GM18508 (cell line): ENCODE measurements around the gene TTC32.
A peak's percentile ranks its signal among the peaks of the same experiment; 100 is the strongest.

Source experiments
- ATAC-seq: cut with Tn5 transposase; IDR thresholded peaks from one replicate; pipeline ENCODE4 v1.9.1; 2021; ENCODE audit warnings: moderate number of reproducible peaks; ENCODE audit not compliant: insufficient read depth, unreplicated experiment

TTC32 gene

GRCh38 chr2:19878268-19879046 is 23.3 kb downstream of the TTC32 start:
- ATAC-seq: no peak

- ATAC-seq: no peak
These were observed 25.0 kb downstream of the TTC32 start for GRCh38 chr2:19876751-19877150.

- no peak for ATAC-seq
These were observed 26.5 kb downstream of the TTC32 start for GRCh38 chr2:19875280-19875679.

GRCh38 chr2:19874726-19875125 is 27.1 kb downstream of the TTC32 start:
- no peak for ATAC-seq

- ATAC-seq: no peak
These were observed 28.8 kb downstream of the TTC32 start for GRCh38 chr2:19873014-19873413.

- ATAC-seq: no peak
These were observed 29.5 kb downstream of the TTC32 start for GRCh38 chr2:19872302-19872701.

- no peak for ATAC-seq
These were observed 29.9 kb downstream of the TTC32 start for GRCh38 chr2:19871836-19872235.

- no peak for ATAC-seq
These were observed 31.0 kb downstream of the TTC32 start for GRCh38 chr2:19870792-19871191.

- no peak for ATAC-seq
These were observed 32.8 kb downstream of the TTC32 start for GRCh38 chr2:19868701-19869580.

- ATAC-seq: no peak
These were observed 33.6 kb downstream of the TTC32 start for GRCh38 chr2:19868224-19868623.

- ATAC-seq: peak; percentile 82
These were observed 35.0 kb downstream of the TTC32 start for GRCh38 chr2:19866771-19867170.

GRCh38 chr2:19865151-19865550 is 36.6 kb downstream of the TTC32 start:
- peak; percentile 30 for ATAC-seq

- no peak for ATAC-seq
These were observed 37.4 kb downstream of the TTC32 start for GRCh38 chr2:19864381-19864780.

- ATAC-seq: peak; percentile 34
These were observed 38.3 kb downstream of the TTC32 start for GRCh38 chr2:19863303-19864041.

- ATAC-seq: no peak
These were observed 40.0 kb downstream of the TTC32 start for GRCh38 chr2:19861813-19862212.

- ATAC-seq: no peak
These were observed 41.8 kb downstream of the TTC32 start for GRCh38 chr2:19860022-19860421.

GRCh38 chr2:19859565-19859964 is 42.2 kb downstream of the TTC32 start:
- ATAC-seq: no peak

GRCh38 chr2:19857806-19858205 is 44.0 kb downstream of the TTC32 start:
- no peak for ATAC-seq

- no peak for ATAC-seq
These were observed 44.7 kb downstream of the TTC32 start for GRCh38 chr2:19857100-19857499.

GRCh38 chr2:19855542-19856431 is 46.0 kb downstream of the TTC32 start:
- no peak for ATAC-seq
